ENCODE results near the gene SH2D3A.

GRCh38 chr19:6718741-6719539, 48.3 kb downstream of the SH2D3A start:
- TF ChIP-seq POLR2A (IDR thresholded peaks at IDR 0.05; ENCODE audit: extremely low read depth, insufficient read length), result no peak
- TF ChIP-seq, protein P1, sequence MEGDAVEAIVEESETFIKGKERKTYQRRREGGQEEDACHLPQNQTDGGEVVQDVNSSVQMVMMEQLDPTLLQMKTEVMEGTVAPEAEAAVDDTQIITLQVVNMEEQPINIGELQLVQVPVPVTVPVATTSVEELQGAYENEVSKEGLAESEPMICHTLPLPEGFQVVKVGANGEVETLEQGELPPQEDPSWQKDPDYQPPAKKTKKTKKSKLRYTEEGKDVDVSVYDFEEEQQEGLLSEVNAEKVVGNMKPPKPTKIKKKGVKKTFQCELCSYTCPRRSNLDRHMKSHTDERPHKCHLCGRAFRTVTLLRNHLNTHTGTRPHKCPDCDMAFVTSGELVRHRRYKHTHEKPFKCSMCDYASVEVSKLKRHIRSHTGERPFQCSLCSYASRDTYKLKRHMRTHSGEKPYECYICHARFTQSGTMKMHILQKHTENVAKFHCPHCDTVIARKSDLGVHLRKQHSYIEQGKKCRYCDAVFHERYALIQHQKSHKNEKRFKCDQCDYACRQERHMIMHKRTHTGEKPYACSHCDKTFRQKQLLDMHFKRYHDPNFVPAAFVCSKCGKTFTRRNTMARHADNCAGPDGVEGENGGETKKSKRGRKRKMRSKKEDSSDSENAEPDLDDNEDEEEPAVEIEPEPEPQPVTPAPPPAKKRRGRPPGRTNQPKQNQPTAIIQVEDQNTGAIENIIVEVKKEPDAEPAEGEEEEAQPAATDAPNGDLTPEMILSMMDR (IDR thresholded peaks at IDR 0.05; ENCODE audit: low read depth, low read length), result no peak
- no peak for TF ChIP-seq MYC (IDR thresholded peaks at IDR 0.05; ENCODE audit: low read depth, low read length)
